GM12891 (cell line): Measurements from ENCODE around the gene CPNE7.

Experiments used
- POLR2A ChIP-seq: IDR thresholded peaks from 2 replicates; pipeline ENCODE4 v1.6.1; 2011; ENCODE audit warnings: low read depth, low read length, control low read depth
- SPI1 ChIP-seq: IDR thresholded peaks from 2 replicates; pipeline ENCODE4 v1.6.1; 2011; ENCODE audit warnings: low read depth, low read length, control low read depth
- TAF1 ChIP-seq: IDR thresholded peaks from 2 replicates; pipeline ENCODE4 v1.6.1; 2011; ENCODE audit warnings: low read depth, low read length, control low read depth

DNA sequence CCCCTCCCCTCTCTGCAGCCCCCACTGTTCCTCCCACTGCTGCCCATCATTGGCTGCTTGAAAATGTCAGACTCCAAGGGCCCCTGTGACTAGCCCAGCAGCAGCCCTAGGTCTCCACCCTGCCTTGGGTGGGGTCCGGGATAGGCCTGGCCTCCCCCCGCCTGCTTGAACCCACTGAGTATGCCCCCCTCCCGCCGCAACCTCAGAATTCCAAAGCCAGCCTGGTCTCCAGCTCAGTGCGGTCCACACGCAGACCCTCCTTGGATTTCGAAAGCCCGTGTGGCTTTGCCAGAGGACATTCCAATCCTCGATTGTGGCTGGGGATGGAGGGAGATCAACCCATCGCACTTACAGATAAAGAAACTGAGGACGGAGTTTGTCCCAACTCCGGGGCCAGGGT, 44.3 kb downstream of the CPNE7 start:
- TF ChIP-seq POLR2A, result no peak
- TF ChIP-seq SPI1, result no peak
- TF ChIP-seq TAF1, result no peak
